ENCODE measurements around the gene ATP1A4. TPM values are rescaled to one million over a fixed set of nuclear protein-coding genes. Genes with fewer than 3 reads are reported as not detected.
A peak's percentile ranks its signal among the peaks of the same experiment; 100 is the strongest.

The ATP1A4 gene
- total and polyA plus RNA-seq, 2 of the 8 experiments (the other 6 are each of a cell fraction or from before 2014, with no cell fraction given), result 0.48 to 0.61 TPM

DNA sequence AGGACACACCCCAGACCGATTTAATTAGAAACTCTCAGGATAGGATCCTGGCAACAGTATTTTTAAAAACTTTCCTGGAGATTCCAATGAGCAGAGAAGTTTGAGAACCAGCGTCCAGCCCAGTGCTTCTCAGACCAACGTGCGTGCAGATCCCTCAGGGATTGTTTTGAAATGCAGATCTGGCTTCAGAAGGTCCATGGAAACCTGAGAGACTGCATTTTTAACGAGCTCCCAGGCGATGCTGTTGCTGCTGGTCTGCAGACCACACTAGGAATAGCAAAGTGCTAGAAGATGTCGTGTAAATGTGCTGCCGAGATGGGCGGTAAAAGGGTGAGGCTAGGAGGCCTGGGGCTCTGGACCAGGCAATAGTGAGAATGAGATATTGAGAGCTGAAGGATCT lies 20.6 kb downstream of the ATP1A4 start (continued):
- TF ChIP-seq, protein P1, sequence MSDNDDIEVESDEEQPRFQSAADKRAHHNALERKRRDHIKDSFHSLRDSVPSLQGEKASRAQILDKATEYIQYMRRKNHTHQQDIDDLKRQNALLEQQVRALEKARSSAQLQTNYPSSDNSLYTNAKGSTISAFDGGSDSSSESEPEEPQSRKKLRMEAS (IDR thresholded peaks at IDR 0.05), result peak; percentile 40; the same call in 1 of the 2 replicates
- TF ChIP-seq SP1 (IDR thresholded peaks at IDR 0.05; ENCODE audit: low read depth, low read length) (no peak), SIN3A (conservative IDR thresholded peaks at IDR 0.05 in 1 of 2, IDR thresholded peaks at IDR 0.05 in 1 of 2; ENCODE audit: low read depth in 1 of 2, low read length in 2 of 2) (no peak), SUZ12 (IDR thresholded peaks at IDR 0.05; ENCODE audit: low read length) (no peak)
